Measurements from ENCODE around the gene RNF144A.

Gene RNF144A

GRCh38 chr2:6919901-6920742 lies 2.9 kb downstream of the RNF144A start:
- WGBS, 2 experiments: 68 to 70% methylated on average over 11 to 12 of the region's 12 CpGs

DNA sequence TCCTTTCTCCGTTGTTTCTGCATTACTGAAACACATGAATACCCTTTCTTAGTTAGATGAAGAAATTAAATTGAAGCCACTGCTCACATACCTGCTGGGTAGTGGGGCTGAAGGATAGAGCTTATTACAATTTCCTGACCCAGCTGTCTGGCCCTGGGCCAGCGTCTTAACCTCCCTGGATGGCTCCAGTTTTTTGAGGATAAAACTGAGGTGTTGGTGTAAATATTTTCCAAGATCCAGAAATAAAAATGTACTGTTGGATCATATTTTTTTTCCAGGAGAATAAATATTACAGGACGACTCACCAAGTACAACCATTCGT lies 3.5 kb downstream of the RNF144A start:
- WGBS, 2 experiments: 81 to 97% methylated on average over 3 to 4 of the region's 4 CpGs
- no peaks in the 10 kb centered on the region for H3K36me3 ChIP-seq (ENCODE audit: control insufficient read depth, insufficient read depth, low read length)
- no peak overlapping the region for H3K4me3 ChIP-seq (ENCODE audit: insufficient read depth, low read depth, low read length)
- peaks cover 7% of the 10 kb centered on the region for H3K4me1 ChIP-seq (ENCODE audit: control insufficient read depth, insufficient read depth, low read length)
- H3K27me3 ChIP-seq (ENCODE audit: control insufficient read depth, insufficient read depth, low read length, poor library complexity, severe bottlenecking): peaks cover 13% of the 10 kb centered on the region
- no peak overlapping the region for H3K27ac ChIP-seq (ENCODE audit: insufficient read depth, low read depth, low read length, poor library complexity, severe bottlenecking)
- H3K9me3 ChIP-seq (ENCODE audit: control insufficient read depth, low read length): no peaks in the 10 kb centered on the region

More at GRCh38 chr2:6919901-6920742, 2.9 kb downstream of the RNF144A start:
- H3K4me3 ChIP-seq (ENCODE audit: insufficient read depth, low read depth, low read length): no peak overlapping the region
- H3K27ac ChIP-seq (ENCODE audit: insufficient read depth, low read depth, low read length, poor library complexity, severe bottlenecking): no peak overlapping the region
- H3K9me3 ChIP-seq (ENCODE audit: control insufficient read depth, low read length): no peaks in the 10 kb centered on the region
- H3K4me1 ChIP-seq (ENCODE audit: control insufficient read depth, insufficient read depth, low read length): peaks cover 7% of the 10 kb centered on the region
- peaks cover 13% of the 10 kb centered on the region for H3K27me3 ChIP-seq (ENCODE audit: control insufficient read depth, insufficient read depth, low read length, poor library complexity, severe bottlenecking)
- H3K36me3 ChIP-seq (ENCODE audit: control insufficient read depth, insufficient read depth, low read length): no peaks in the 10 kb centered on the region

DNA sequence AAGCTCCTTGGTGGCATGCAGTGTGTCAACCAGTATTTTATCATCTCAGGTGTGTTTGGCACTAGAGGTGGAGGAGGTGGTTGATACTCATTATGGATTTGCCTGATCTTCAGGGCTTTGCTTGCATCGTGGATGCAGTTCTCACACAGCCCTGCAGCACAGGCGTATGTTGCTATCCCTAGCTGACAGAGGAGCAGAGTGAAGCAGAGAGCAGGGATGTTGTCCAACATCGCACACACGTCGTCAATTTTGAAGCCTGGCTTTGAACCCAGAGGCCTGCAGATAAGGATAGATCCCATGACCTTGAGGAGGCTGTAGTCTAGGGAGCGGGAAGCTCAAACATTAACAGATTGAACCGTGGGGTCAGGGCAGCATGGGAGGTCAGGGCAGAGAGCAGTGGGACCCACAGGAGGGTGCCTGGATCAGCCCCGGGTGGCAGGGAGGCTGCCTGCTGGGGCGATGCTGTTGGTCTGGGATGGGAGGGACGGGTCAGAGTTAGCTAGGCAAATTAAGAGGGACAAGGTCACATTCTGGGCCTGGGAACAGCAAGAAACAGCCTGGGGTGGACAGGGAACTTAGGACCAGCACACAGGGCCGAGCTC lies 4.2 kb downstream of the RNF144A start:
- Histone ChIP-seq H3K9me3 (ENCODE audit: control insufficient read depth, low read length) (no peaks in the 10 kb centered on the region), H3K27me3 (ENCODE audit: control insufficient read depth, insufficient read depth, low read length, poor library complexity, severe bottlenecking) (peaks cover 10% of the 10 kb centered on the region), H3K27ac (ENCODE audit: insufficient read depth, low read depth, low read length, poor library complexity, severe bottlenecking) (no peak overlapping the region), H3K4me3 (ENCODE audit: insufficient read depth, low read depth, low read length) (no peak overlapping the region), H3K4me1 (ENCODE audit: control insufficient read depth, insufficient read depth, low read length) (peaks cover 7% of the 10 kb centered on the region), H3K36me3 (ENCODE audit: control insufficient read depth, insufficient read depth, low read length) (no peaks in the 10 kb centered on the region)
- 79 to 82% methylated on average over 11 of the region's 11 CpGs for WGBS, 2 experiments

DNA sequence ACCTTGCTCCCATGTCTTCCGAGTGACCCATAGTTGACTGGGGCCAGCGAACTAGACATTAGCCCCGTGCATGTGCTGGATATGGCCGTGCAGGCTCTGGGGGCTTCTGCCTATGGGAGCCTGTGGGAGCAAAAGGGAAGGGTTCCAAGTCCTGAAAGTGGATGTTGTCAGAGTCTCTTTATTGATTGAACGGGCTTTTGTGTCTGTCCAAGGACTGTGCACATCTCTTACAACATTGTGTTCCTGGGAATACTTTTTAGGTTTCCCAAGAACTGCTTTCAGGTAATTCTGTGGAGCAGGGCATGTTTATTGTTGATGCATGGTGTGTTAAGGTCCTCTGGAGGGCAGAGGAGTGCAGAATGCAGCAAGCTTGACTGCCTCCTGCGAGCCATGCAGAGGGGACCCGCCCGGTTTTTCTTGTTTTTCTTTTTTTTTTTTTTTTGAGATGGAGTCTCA lies 5.0 kb downstream of the RNF144A start:
- H3K27ac ChIP-seq (ENCODE audit: insufficient read depth, low read depth, low read length, poor library complexity, severe bottlenecking): no peak overlapping the region
- no peaks in the 10 kb centered on the region for H3K9me3 ChIP-seq (ENCODE audit: control insufficient read depth, low read length)
- peaks cover 4% of the 10 kb centered on the region for H3K27me3 ChIP-seq (ENCODE audit: control insufficient read depth, insufficient read depth, low read length, poor library complexity, severe bottlenecking)
- 84 to 92% methylated on average over 8 of the region's 8 CpGs for WGBS, 2 experiments
- no peaks in the 10 kb centered on the region for H3K36me3 ChIP-seq (ENCODE audit: control insufficient read depth, insufficient read depth, low read length)
- H3K4me1 ChIP-seq (ENCODE audit: control insufficient read depth, insufficient read depth, low read length): peaks cover 7% of the 10 kb centered on the region
- no peak overlapping the region for H3K4me3 ChIP-seq (ENCODE audit: insufficient read depth, low read depth, low read length)

GRCh38 chr2:6923319-6923718 lies 6.1 kb downstream of the RNF144A start:
- Histone ChIP-seq H3K27ac (ENCODE audit: insufficient read depth, low read depth, low read length, poor library complexity, severe bottlenecking) (no peak overlapping the region), H3K4me3 (ENCODE audit: insufficient read depth, low read depth, low read length) (no peak overlapping the region), H3K36me3 (ENCODE audit: control insufficient read depth, insufficient read depth, low read length) (no peaks in the 10 kb centered on the region), H3K4me1 (ENCODE audit: control insufficient read depth, insufficient read depth, low read length) (peaks cover 7% of the 10 kb centered on the region), H3K27me3 (ENCODE audit: control insufficient read depth, insufficient read depth, low read length, poor library complexity, severe bottlenecking) (peaks cover under 1% of the 10 kb centered on the region), H3K9me3 (ENCODE audit: control insufficient read depth, low read length) (no peaks in the 10 kb centered on the region)
- WGBS, 2 experiments: 84 to 85% methylated on average over 10 of the region's 10 CpGs

- no peaks in the 10 kb centered on the region for H3K36me3 ChIP-seq (ENCODE audit: control insufficient read depth, insufficient read depth, low read length)
- H3K27me3 ChIP-seq (ENCODE audit: control insufficient read depth, insufficient read depth, low read length, poor library complexity, severe bottlenecking): no peaks in the 10 kb centered on the region
- no peak overlapping the region for H3K27ac ChIP-seq (ENCODE audit: insufficient read depth, low read depth, low read length, poor library complexity, severe bottlenecking)
- no peak overlapping the region for H3K4me3 ChIP-seq (ENCODE audit: insufficient read depth, low read depth, low read length)
- WGBS, 2 experiments: 93 to 94% methylated on average over 19 of the region's 19 CpGs
- H3K9me3 ChIP-seq (ENCODE audit: control insufficient read depth, low read length): no peaks in the 10 kb centered on the region
- peaks cover 5% of the 10 kb centered on the region for H3K4me1 ChIP-seq (ENCODE audit: control insufficient read depth, insufficient read depth, low read length)
These were observed 7.1 kb downstream of the RNF144A start for GRCh38 chr2:6924101-6924923.

GRCh38 chr2:6924924-6925409 lies 7.8 kb downstream of the RNF144A start:
- Histone ChIP-seq H3K27me3 (ENCODE audit: control insufficient read depth, insufficient read depth, low read length, poor library complexity, severe bottlenecking) (no peaks in the 10 kb centered on the region), H3K4me1 (ENCODE audit: control insufficient read depth, insufficient read depth, low read length) (peaks cover 5% of the 10 kb centered on the region), H3K4me3 (ENCODE audit: insufficient read depth, low read depth, low read length) (no peak overlapping the region), H3K36me3 (ENCODE audit: control insufficient read depth, insufficient read depth, low read length) (no peaks in the 10 kb centered on the region), H3K27ac (ENCODE audit: insufficient read depth, low read depth, low read length, poor library complexity, severe bottlenecking) (no peak overlapping the region), H3K9me3 (ENCODE audit: control insufficient read depth, low read length) (no peaks in the 10 kb centered on the region)
- 94 to 95% methylated on average over 6 to 7 of the region's 7 CpGs for WGBS, 2 experiments

GRCh38 chr2:6926071-6926732 lies 9.0 kb downstream of the RNF144A start:
- WGBS, 2 experiments: 92 to 93% methylated on average over 13 to 14 of the region's 14 CpGs
- H3K9me3 ChIP-seq (ENCODE audit: control insufficient read depth, low read length): no peaks in the 10 kb centered on the region
- H3K4me3 ChIP-seq (ENCODE audit: insufficient read depth, low read depth, low read length): no peak overlapping the region
- H3K27me3 ChIP-seq (ENCODE audit: control insufficient read depth, insufficient read depth, low read length, poor library complexity, severe bottlenecking): no peaks in the 10 kb centered on the region
- no peaks in the 10 kb centered on the region for H3K4me1 ChIP-seq (ENCODE audit: control insufficient read depth, insufficient read depth, low read length)
- no peaks in the 10 kb centered on the region for H3K36me3 ChIP-seq (ENCODE audit: control insufficient read depth, insufficient read depth, low read length)
- no peak overlapping the region for H3K27ac ChIP-seq (ENCODE audit: insufficient read depth, low read depth, low read length, poor library complexity, severe bottlenecking)

- no peaks in the 10 kb centered on the region for H3K4me1 ChIP-seq (ENCODE audit: control insufficient read depth, insufficient read depth, low read length)
- no peak overlapping the region for H3K27ac ChIP-seq (ENCODE audit: insufficient read depth, low read depth, low read length, poor library complexity, severe bottlenecking)
- no peaks in the 10 kb centered on the region for H3K36me3 ChIP-seq (ENCODE audit: control insufficient read depth, insufficient read depth, low read length)
- WGBS, 2 experiments: 78 to 86% methylated on average over 3 of the region's 3 CpGs
- H3K9me3 ChIP-seq (ENCODE audit: control insufficient read depth, low read length): no peaks in the 10 kb centered on the region
- H3K27me3 ChIP-seq (ENCODE audit: control insufficient read depth, insufficient read depth, low read length, poor library complexity, severe bottlenecking): no peaks in the 10 kb centered on the region
- H3K4me3 ChIP-seq (ENCODE audit: insufficient read depth, low read depth, low read length): no peak overlapping the region
These were observed 10.0 kb downstream of the RNF144A start for GRCh38 chr2:6927186-6927585.

All from ectodermal cell (in vitro differentiated cells).